AG04449 (cell line): ENCODE results near the gene MEST.

Experiments used
- CTCF ChIA-PET: fragments of 350-600 bp; formaldehyde crosslinking; extraction: SDS; loops from one replicate; lab custom pipeline; 2021; ENCODE audit warnings: antibody characterized with exemption; lab: Yijun Ruan, JAX
- POLR2A ChIA-PET: fragments of 400-600, 350-600 bp; formaldehyde crosslinking; extraction: SDS; loops from one replicate; lab custom pipeline; 2020; ENCODE audit warnings: antibody characterized with exemption, inconsistent platforms; lab: Yijun Ruan, JAX
- DNase-seq: peaks from one replicate; pipeline ENCODE4 v3.0.0-alpha.2; 2010; ENCODE audit warnings: low read depth, low spot score
- H3K4me3 ChIP-seq: 2 replicates; pipeline ENCODE4 v1.5.1; 2011; ENCODE audit warnings: low read depth, mild to moderate bottlenecking, control low read depth, low read length
- CTCF ChIP-seq: IDR thresholded peaks from one replicate; pipeline ENCODE4 v1.5.1; 2011; ENCODE audit warnings: mild to moderate bottlenecking, moderate library complexity, low read length, control low read depth, inconsistent platforms; ENCODE audit not compliant: insufficient read depth; ENCODE audit errors: missing control alignments

MEST gene

GRCh38 chr7:130479716-130480400, 12.0 kb upstream of the MEST start:
- H3K4me3 ChIP-seq, result no peak overlapping the region
- CTCF ChIA-PET, result no interaction called here
- POLR2A ChIA-PET, result no interaction called here
- no peak for TF ChIP-seq CTCF
- DNase-seq, result no peak

GRCh38 chr7:130481898-130482297, 10.0 kb upstream of the MEST start:
- CTCF ChIA-PET, result no interaction called here
- DNase-seq, result no peak
- no peak overlapping the region for H3K4me3 ChIP-seq
- no peak for TF ChIP-seq CTCF
- POLR2A ChIA-PET, result no interaction called here

- ChIA-PET CTCF (no interaction called here), POLR2A (no interaction called here)
- no peak for DNase-seq
- H3K4me3 ChIP-seq, result no peak overlapping the region
- no peak for TF ChIP-seq CTCF
Measured at GRCh38 chr7:130483031-130483430, 8.9 kb upstream of the MEST start.

- no peak overlapping the region for H3K4me3 ChIP-seq
- POLR2A ChIA-PET, result no interaction called here
- DNase-seq, result no peak
- TF ChIP-seq CTCF, result no peak
- CTCF ChIA-PET, result no interaction called here
Measured at GRCh38 chr7:130485734-130486113, 6.2 kb upstream of the MEST start.

GRCh38 chr7:130486114-130486953, 5.6 kb upstream of the MEST start:
- H3K4me3 ChIP-seq, result no peak overlapping the region
- CTCF ChIA-PET, result no interaction called here
- no peak for DNase-seq
- POLR2A ChIA-PET, result no interaction called here
- no peak for TF ChIP-seq CTCF

GRCh38 chr7:130486954-130487436, 4.9 kb upstream of the MEST start:
- ChIA-PET CTCF (interaction anchor here (1.0 to 1.4 kb wide), 3 partner anchors 156 to 343 kb away, joined by 3 read pairs; no protein-coding TSS in a partner anchor), POLR2A (no interaction called here)
- DNase-seq, result no peak
- TF ChIP-seq CTCF, result no peak
- H3K4me3 ChIP-seq, result no peak overlapping the region
